Left lung (tissue), 10 donors: ENCODE data around the gene IBSP. TPM values are rescaled to one million over a fixed set of nuclear protein-coding genes. Genes with fewer than 3 reads are reported as not detected.

Experiments
- ATAC-seq: fragments of 200-7000 bp; cut with Tn5 transposase; one replicate; pipeline ENCODE4 v1.9.1; 2020; ENCODE audit warnings: moderate library complexity
- DNase-seq, 4 donors: peaks; one replicate each; pipeline ENCODE4 v3.0.0-alpha.2; 2013 to 2020
- H3K27ac ChIP-seq, 2 donors: fragments of 200-600 bp; sonication (generic) in 1 of 2; one replicate each; pipeline versions ENCODE4 v1.5.0 to v1.8.0; 2020 to 2021
- H3K27me3 ChIP-seq, 2 donors: fragments of 200-600 bp; sonication (generic) in 1 of 2; one replicate each; pipeline versions ENCODE4 v1.5.0 to v1.8.0; 2020 to 2021
- H3K36me3 ChIP-seq, 2 donors: fragments of 200-600 bp; sonication (generic) in 1 of 2; one replicate each; pipeline versions ENCODE4 v1.5.0 to v1.8.0; 2020 to 2021
- H3K4me1 ChIP-seq, 2 donors: fragments of 200-600 bp; one replicate each; pipeline ENCODE4 v1.8.0; 2021
- H3K4me3 ChIP-seq, 2 donors: fragments of 200-600 bp; sonication (generic) in 1 of 2; one replicate each; pipeline versions ENCODE4 v1.5.0 to v1.8.0; 2020 to 2021; ENCODE audit warnings: mild to moderate bottlenecking in 1 of 2
- H3K9me3 ChIP-seq, 2 donors: fragments of 200-600 bp; sonication (generic) in 1 of 2; one replicate each; pipeline versions ENCODE4 v1.5.0 to v1.8.0; 2020 to 2021
- intact Hi-C, 2 donors: fragments of 100-400 bp; cut with DNase I; formaldehyde crosslinking; loops; one replicate each; pipeline versions ENCODE4 v1.11.2 to v1.14.2; 2022
- polyA plus RNA-seq, 6 donors: library from polyadenylated mRNA; unstranded; fragments of 120-200 nt; gene quantifications; one replicate each; pipeline ENCODE4 v1.2.1, GENCODE V29; 2013; ENCODE audit not compliant: insufficient read length in 6 of 6
- total RNA-seq, 2 donors: library from RNA; stranded (reverse); fragmentation: NEBNext Ultra II Directional; extraction: Animal tissue kit (Norgen Biotek cat#: 25700); gene quantifications; one replicate each; pipeline ENCODE4 v1.2.1, GENCODE V29; 2021
- TF ChIP-seq, protein P1 (sequence below), 2 donors: fragments of 200-600 bp; sonication (generic) in 1 of 2; IDR thresholded peaks; one replicate each; pipeline versions ENCODE4 v1.5.0 to v1.8.0; 2021; ENCODE audit warnings: antibody characterized with exemption in 2 of 2
- donor health status: DM: no; HTN: yes; CAD: no.
- donor health status: DM: no; HTN: no; CAD: no.

IBSP gene
- total and polyA plus RNA-seq, 8 donors: 0.11 to 0.41 (median 0.17) TPM; not detected in 3

GRCh38 chr4:87840149-87840548 lies 40.8 kb downstream of the IBSP start:
- TF ChIP-seq, protein P1, sequence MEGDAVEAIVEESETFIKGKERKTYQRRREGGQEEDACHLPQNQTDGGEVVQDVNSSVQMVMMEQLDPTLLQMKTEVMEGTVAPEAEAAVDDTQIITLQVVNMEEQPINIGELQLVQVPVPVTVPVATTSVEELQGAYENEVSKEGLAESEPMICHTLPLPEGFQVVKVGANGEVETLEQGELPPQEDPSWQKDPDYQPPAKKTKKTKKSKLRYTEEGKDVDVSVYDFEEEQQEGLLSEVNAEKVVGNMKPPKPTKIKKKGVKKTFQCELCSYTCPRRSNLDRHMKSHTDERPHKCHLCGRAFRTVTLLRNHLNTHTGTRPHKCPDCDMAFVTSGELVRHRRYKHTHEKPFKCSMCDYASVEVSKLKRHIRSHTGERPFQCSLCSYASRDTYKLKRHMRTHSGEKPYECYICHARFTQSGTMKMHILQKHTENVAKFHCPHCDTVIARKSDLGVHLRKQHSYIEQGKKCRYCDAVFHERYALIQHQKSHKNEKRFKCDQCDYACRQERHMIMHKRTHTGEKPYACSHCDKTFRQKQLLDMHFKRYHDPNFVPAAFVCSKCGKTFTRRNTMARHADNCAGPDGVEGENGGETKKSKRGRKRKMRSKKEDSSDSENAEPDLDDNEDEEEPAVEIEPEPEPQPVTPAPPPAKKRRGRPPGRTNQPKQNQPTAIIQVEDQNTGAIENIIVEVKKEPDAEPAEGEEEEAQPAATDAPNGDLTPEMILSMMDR (IDR thresholded peaks at IDR 0.05): no peak
- intact Hi-C loops: no loop called here
- Histone ChIP-seq H3K9me3 (no peaks in the 10 kb centered on the region), H3K4me3 (no peak overlapping the region), H3K27ac (no peak overlapping the region), H3K36me3 (no peaks in the 10 kb centered on the region), H3K27me3 (no peaks in the 10 kb centered on the region), H3K4me1 (peaks cover 0 to 19% of the 10 kb centered on the region in 2 donors)
- DNase-seq (no peak), ATAC-seq (no peak)

- peaks cover 0 to 25% of the 10 kb centered on the region in 2 donors for H3K4me1 ChIP-seq
- DNase-seq (peak in 1 of 4 donors; percentile 20), ATAC-seq (peak; percentile 96)
- intact Hi-C loops: no loop called here
- H3K27me3 ChIP-seq: no peaks in the 10 kb centered on the region
- H3K36me3 ChIP-seq: no peaks in the 10 kb centered on the region
- H3K9me3 ChIP-seq: no peaks in the 10 kb centered on the region
- peak overlapping the region in 1 of 2 donors; percentile 60 for H3K27ac ChIP-seq
- no peak overlapping the region for H3K4me3 ChIP-seq
- TF ChIP-seq, protein P1 (IDR thresholded peaks at IDR 0.05): no peak
These were observed 44.6 kb downstream of the IBSP start for GRCh38 chr4:87843936-87844335.

GRCh38 chr4:87844452-87844851 lies 45.1 kb downstream of the IBSP start:
- DNase-seq: no peak
- intact Hi-C loops: no loop called here
- Histone ChIP-seq H3K36me3 (no peaks in the 10 kb centered on the region), H3K27ac (peak overlapping the region in 1 of 2 donors; percentile 60), H3K4me3 (no peak overlapping the region), H3K9me3 (no peaks in the 10 kb centered on the region), H3K27me3 (no peaks in the 10 kb centered on the region), H3K4me1 (peaks cover 0 to 26% of the 10 kb centered on the region in 2 donors)
- no peak for ATAC-seq
- TF ChIP-seq, protein P1 (IDR thresholded peaks at IDR 0.05): no peak

DNA sequence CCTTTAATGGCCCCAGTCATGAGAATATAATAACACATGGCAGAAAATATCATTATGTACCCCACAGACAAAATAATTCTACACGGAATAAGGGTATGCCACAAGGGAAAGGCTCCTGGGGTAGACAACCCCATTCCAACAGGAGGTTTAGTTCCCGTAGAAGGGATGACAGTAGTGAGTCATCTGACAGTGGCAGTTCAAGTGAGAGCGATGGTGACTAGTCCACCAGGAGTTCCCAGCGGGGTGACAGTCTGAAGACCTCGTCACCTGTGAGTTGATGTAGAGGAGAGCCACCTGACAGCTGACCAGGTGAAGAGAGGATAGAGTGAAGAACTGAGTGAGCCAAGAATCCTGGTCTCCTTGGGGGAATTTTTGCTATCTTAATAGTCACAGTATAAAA lies 46.9 kb downstream of the IBSP start:
- intact Hi-C loops: loop anchor here in 1 of 2 donors (5.0 kb wide), 1 partner anchor 164 kb away; no protein-coding TSS in a partner anchor
- H3K27ac ChIP-seq: no peak overlapping the region
- H3K9me3 ChIP-seq: no peaks in the 10 kb centered on the region
- TF ChIP-seq, protein P1 (IDR thresholded peaks at IDR 0.05): no peak
- DNase-seq (no peak), ATAC-seq (no peak)
- no peak overlapping the region for H3K4me3 ChIP-seq
- H3K36me3 ChIP-seq: no peaks in the 10 kb centered on the region
- peaks cover 0 to 40% of the 10 kb centered on the region in 2 donors for H3K4me1 ChIP-seq
- no peaks in the 10 kb centered on the region for H3K27me3 ChIP-seq

DNA sequence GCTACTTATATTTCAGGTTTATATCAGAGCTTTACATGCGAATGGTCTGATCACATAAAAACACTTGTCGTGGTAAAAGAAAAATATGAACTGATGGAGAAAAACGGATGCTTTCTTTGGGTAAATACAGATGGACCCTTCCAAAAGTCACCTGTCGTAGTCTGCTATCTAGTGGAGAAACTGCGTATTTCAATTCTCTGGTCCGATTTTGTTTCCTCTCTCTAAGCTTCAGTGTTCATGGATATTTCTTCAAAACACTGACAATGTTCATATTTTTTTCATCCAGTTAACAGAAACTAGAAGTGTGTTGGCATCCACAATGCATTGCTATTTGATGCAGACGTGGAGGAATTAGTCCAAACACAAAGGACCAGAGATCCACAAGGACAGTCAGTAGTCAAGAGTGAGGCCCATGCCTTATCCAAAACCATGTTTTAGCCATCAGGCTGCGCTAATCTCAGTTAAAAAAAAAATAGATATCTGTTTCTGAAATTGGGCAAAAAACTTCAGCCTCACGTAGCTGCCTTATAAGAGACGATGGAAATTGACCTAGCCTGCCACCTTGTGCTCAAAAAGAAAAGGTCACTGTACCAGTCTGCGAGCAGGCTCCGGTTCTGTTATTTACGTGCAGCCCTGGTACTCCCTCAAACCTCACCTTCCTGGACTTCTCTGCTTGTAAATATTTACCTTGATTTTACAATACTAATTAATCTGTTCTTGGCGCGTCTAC lies 49.4 kb downstream of the IBSP start:
- TF ChIP-seq, protein P1 (IDR thresholded peaks at IDR 0.05): peak; percentile 68 to 70
- Histone ChIP-seq H3K4me1 (peaks cover 0 to 52% of the 10 kb centered on the region in 2 donors), H3K4me3 (no peak overlapping the region), H3K36me3 (no peaks in the 10 kb centered on the region), H3K27me3 (no peaks in the 10 kb centered on the region), H3K27ac (peak overlapping the region in 1 of 2 donors; percentile 87), H3K9me3 (no peaks in the 10 kb centered on the region)
- intact Hi-C loops: loop anchor here in 1 of 2 donors (5.0 kb wide), 1 partner anchor 166 kb away; no protein-coding TSS in a partner anchor
- DNase-seq (peak in 3 of 4 donors; percentile 45 to 72 (median 52)), ATAC-seq (peak; percentile 87)
